ENCODE data around the gene PANK3. TPM values are rescaled to one million over a fixed set of nuclear protein-coding genes. Genes with fewer than 3 reads are reported as not detected.
"Not testable (repeated sequence)": the region's sequence is repeated elsewhere in the genome, so short reads cannot be mapped to it uniquely, and the experiment has no call there.

Gene PANK3
- total and polyA plus RNA-seq, 8 donors, result 4.8 to 104 (median 12.2) TPM

DNA sequence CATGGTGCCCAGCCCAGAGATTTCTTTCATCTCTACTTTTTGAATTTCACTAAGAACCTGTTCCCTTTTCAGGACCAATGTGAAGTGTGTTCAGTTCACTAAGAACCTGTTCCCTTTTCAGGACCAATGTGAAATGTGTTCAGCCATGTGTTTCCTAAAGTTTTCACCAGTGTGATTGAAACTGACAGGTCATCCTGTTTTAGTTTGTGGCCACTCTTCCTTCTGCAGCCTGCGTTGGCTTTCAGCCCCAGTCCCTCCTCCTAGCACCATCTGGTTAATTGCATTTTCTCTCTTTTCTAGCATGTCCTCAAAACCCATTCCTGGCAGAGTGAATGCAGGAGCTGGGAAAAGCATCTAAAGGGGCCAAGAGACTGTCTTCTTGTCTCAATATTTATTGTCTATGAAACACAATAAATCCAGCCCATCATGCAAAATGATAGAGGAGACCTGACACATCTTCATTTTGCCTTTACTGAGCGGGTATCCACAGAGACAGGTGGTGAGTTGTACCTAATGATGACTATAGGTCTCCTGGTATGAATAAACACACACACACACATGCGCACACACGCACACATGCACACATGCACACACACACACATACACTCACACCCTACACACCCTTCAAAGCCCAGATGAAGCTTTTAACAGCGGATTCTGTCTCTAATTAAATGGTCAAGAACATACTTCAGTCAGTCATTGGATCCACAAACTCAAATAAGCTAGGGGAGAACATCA lies 6.1 kb upstream of the PANK3 start:
- Histone ChIP-seq H3K27ac (no peak overlapping the region), H3K4me3 (no peak overlapping the region), H3K9me3 (no peaks in the 10 kb centered on the region), H3K36me3 (no peaks in the 10 kb centered on the region), H3K27me3 (peaks cover 0 to 10% (median 0%) of the 10 kb centered on the region in 3 donors), H3K4me1 (peaks cover under 1 to 18% (median 5%) of the 10 kb centered on the region in 4 donors)
- 64 to 75% (median 71%) methylated on average over 5 of the region's 5 CpGs for WGBS, 5 donors
- peak in 1 of 2 donors; percentile 24 for DNase-seq
- TF ChIP-seq EP300 (IDR thresholded peaks at IDR 0.05) (no peak), CTCF (IDR thresholded peaks at IDR 0.05) (no peak), POLR2AphosphoS5 (IDR thresholded peaks at IDR 0.05) (no peak), POLR2A (IDR thresholded peaks at IDR 0.05) (no peak)
- intact Hi-C loops (cut with DNase I; ENCODE audit: low total_unique reads), result no loop called here

GRCh38 chr5:168583742-168584482 lies 4.7 kb upstream of the PANK3 start:
- peaks cover 4 to 14% (median 10%) of the 10 kb centered on the region in 4 donors for H3K4me1 ChIP-seq
- TF ChIP-seq EP300 (IDR thresholded peaks at IDR 0.05), result no peak
- no peak for TF ChIP-seq POLR2AphosphoS5 (IDR thresholded peaks at IDR 0.05)
- TF ChIP-seq POLR2A (IDR thresholded peaks at IDR 0.05), result no peak
- TF ChIP-seq CTCF (IDR thresholded peaks at IDR 0.05), result no peak
- no peaks in the 10 kb centered on the region for H3K36me3 ChIP-seq
- WGBS, 5 donors, result 59 to 78% (median 74%) methylated on average over 2 of the region's 2 CpGs
- no peak overlapping the region for H3K27ac ChIP-seq
- no peaks in the 10 kb centered on the region for H3K9me3 ChIP-seq
- intact Hi-C loops (cut with DNase I; ENCODE audit: low total_unique reads), result no loop called here
- no peak overlapping the region for H3K4me3 ChIP-seq
- peaks cover 0 to 10% (median 0%) of the 10 kb centered on the region in 3 donors for H3K27me3 ChIP-seq
- DNase-seq, result no peak

DNA sequence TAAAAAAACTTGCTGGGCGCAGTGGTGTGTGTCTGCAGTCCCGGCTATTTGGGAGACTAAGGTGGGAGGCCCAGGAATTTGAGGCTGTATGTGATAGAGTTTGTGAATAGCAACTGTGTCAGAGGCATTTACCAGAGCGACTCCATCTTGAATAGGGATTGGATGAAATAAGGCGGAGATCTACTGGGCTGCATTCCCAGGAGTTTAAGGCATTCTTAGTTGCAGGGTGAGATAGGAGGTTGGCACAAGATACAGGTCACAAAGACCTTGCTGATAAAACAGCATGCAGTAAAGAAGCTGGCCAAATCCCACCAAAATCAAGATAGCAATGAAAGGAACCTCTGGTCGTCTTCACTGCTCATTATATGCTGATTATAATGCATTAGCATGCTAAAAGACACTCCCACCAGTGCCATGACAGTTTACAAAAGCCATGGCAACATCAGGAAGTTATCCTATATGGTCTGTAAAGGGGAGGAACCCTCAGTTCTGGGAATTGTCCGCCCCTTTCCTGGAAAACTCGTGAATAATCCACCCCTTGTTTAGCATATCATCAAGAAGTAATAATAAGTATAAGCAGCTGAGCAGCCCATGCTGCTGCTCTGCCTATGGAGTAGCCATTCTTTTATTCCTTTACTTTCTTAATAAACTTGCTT lies 1.8 kb upstream of the PANK3 start:
- peak in 1 of 2 donors; percentile 28 for DNase-seq
- Histone ChIP-seq H3K4me1 (peaks cover 18 to 39% (median 27%) of the 10 kb centered on the region in 4 donors), H3K27ac (peak overlapping the region in 1 of 5 donors; percentile 97)
- H3K9me3 ChIP-seq; H3K27me3 ChIP-seq; H3K4me3 ChIP-seq; H3K36me3 ChIP-seq; intact Hi-C loops (cut with DNase I; ENCODE audit: low total_unique reads): not testable (repeated sequence)
- WGBS, 5 donors, result 64 to 78% (median 76%) methylated on average over 7 of the region's 7 CpGs

- DNase-seq, result no peak
- intact Hi-C loops (cut with DNase I; ENCODE audit: low total_unique reads), result no loop called here
- no peaks in the 10 kb centered on the region for H3K9me3 ChIP-seq
- no peaks in the 10 kb centered on the region for H3K36me3 ChIP-seq
- TF ChIP-seq EP300 (IDR thresholded peaks at IDR 0.05) (no peak), POLR2A (IDR thresholded peaks at IDR 0.05) (no peak)
- peak overlapping the region; percentile 14 to 98 (median 95) for H3K27ac ChIP-seq
- H3K4me3 ChIP-seq, result peak overlapping the region; percentile 72 to 94 (median 85)
- peaks cover 20 to 45% (median 31%) of the 10 kb centered on the region in 4 donors for H3K4me1 ChIP-seq
- 24 to 50% (median 41%) methylated on average over 3 of the region's 3 CpGs for WGBS, 5 donors
- no peaks in the 10 kb centered on the region for H3K27me3 ChIP-seq
Measured at GRCh38 chr5:168580227-168580508, 1.0 kb upstream of the PANK3 start.

DNA sequence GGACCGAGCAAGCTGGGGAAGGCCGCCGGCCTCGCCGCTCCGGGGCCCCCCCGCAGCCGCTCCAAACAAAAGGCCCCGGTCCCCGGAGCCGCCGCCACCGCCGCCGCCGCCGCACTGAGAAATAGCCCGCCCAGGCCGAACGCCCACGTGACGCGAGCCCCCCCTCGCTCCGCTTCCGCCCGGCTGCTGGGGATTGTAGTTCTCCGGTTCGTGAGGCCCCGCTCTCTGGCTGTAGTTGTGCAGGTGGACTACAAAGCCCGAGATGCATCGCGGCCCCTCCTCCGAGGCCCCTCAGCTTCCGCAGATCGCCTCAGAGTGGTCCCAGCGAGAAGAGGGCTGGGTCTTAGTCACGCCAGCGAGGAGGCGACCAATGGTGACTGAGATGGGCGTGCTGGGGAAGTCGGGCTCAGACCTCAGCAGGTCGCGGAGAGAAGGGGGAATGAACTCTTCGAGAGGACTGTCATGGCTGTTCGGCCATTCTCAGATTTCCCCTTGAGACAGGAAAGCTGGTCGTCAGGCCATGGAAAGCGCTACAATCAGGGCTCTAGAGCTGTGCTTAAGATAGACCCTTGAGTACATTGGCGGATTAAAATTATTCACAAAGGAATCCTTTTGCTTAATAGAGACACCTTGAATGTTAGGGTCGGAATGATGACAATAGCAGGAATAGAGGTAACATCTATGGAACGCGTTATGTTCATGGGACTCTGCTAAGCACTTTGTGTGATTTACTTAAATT lies 489 bp upstream of the PANK3 start:
- 2 to 4% (median 2%) methylated on average over 27 to 52 of the region's 52 CpGs for WGBS, 5 donors

More for the DNA sequence above, 489 bp upstream of the PANK3 start:
- no peak for TF ChIP-seq CTCF (IDR thresholded peaks at IDR 0.05)
- peak; percentile 79 to 93 (median 92) for TF ChIP-seq POLR2AphosphoS5 (IDR thresholded peaks at IDR 0.05)
- peak in 2 of 4 donors; percentile 37 to 59 for TF ChIP-seq POLR2A (IDR thresholded peaks at IDR 0.05)
- TF ChIP-seq EP300 (IDR thresholded peaks at IDR 0.05), result no peak
- DNase-seq, result peak; percentile 98 to 100
- peak overlapping the region; percentile 92 to 98 (median 95) for H3K27ac ChIP-seq
- H3K4me3 ChIP-seq, result peak overlapping the region; percentile 72 to 94 (median 85)
- peaks cover 20 to 45% (median 32%) of the 10 kb centered on the region in 4 donors for H3K4me1 ChIP-seq
- intact Hi-C loops (cut with DNase I; ENCODE audit: low total_unique reads), result no loop called here
- H3K36me3 ChIP-seq, result no peaks in the 10 kb centered on the region
- no peaks in the 10 kb centered on the region for H3K9me3 ChIP-seq
- H3K27me3 ChIP-seq, result no peaks in the 10 kb centered on the region
